Stimulated activated CD8-positive, alpha-beta memory T cell treated with anti-CD3 and anti-CD28 coated beads, Interleukin-15, amount 100 ng/mL, for 24 hours (primary cell): ENCODE data around the gene TWSG1.
"Not testable (repeated sequence)": the region's sequence is repeated elsewhere in the genome, so short reads cannot be mapped to it uniquely, and the experiment has no call there.

Experiments used
- DNase-seq: peaks from one replicate; pipeline ENCODE4 v3.0.0-alpha.2; 2020; ENCODE audit warnings: low read depth

TWSG1 gene

DNA sequence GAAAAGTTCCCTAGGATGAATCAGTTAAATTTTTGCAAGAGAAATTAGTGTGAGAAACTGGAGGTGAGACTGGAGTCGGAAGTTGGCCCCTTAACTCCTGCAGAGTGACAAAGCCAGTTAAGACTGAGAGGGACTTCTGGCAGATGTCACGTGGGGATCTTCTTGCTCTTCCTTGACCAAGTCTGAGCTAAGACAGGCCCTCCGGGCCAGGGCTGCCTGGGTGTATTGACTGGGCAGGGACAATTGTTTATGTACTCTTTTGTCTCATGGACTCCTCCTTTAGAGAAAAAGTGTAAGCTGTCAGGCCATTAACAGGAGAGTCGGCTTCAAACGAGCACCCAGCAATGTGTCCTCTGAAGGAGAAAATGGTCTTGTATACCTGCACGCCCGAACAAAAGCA, 92.2 kb downstream of the TWSG1 start:
- no peak for DNase-seq

GRCh38 chr18:9428301-9428706, 93.7 kb downstream of the TWSG1 start:
- DNase-seq, result no peak

DNA sequence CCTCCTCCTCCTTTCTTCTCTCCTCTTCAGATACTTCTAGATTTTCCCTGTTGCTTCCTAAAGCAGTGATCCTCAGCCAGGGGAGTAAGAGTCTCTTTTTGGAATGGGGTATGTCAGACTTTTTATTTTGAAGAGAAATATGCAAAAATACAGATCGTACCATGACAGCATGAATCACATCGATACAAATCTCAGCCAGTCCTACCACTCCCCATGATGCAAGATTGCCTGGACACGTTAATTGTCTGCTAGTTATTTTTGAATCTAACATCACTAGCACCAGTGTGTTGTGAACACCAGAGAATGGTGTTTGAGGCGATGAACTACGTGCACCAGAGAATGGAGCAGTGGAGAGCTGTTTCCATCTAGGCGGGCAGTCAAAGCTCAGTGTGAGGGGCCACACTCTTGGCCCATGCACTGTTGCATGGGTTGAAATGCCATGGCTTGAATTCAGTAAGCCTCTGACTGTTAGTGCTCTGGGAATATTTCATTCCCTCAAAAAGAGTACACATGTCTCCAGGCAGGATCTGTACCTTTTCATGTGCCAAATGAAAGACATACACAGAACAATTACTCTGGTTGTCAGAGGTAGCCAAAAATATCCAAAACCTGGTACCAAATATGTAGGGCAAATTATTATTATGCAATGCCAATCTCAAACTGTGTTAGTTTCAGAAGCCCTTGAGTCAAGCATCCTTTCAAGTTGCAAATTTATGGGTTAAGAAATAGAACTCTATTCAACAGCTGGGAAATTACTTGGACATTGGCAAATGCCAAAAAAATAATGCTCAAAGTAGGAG, 94.5 kb downstream of the TWSG1 start:
- DNase-seq, result no peak

DNA sequence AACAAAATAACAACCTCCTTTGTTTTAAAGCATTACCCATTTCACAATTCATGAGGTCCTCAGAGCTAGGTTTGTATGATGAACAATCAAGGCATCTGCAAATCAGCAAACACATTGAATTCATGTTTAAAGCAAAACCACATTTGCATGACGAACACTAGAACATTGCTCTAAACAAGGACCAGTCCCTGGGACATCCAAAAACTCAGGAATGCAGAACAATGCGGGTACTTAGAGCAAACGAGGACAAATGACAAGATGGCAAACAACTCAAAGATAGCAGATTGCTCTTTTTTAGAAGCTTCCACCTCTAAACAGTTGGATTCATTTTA, 95.1 kb downstream of the TWSG1 start:
- DNase-seq, result no peak

DNA sequence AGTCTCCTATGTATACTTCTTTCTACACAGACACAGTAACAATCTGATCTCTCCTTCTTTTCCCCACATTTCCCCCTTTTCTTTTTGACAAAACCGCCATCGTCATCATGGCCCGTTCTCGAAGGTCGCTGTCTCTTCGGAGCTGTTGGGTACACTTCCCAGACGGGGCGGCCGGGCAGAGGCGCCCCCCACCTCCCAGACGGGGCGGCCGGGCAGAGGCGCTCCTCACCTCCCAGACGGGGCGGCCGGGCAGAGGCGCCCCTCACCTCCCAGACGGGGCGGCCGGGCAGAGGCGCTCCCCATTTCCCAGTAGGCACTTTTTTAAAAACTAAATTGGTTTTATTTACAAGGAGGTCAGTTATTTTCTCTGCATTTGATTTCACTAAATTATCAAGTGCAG, 95.7 kb downstream of the TWSG1 start:
- DNase-seq, result not testable (repeated sequence)

- DNase-seq, result no peak
Measured at GRCh38 chr18:9431296-9431695, 96.7 kb downstream of the TWSG1 start.

DNA sequence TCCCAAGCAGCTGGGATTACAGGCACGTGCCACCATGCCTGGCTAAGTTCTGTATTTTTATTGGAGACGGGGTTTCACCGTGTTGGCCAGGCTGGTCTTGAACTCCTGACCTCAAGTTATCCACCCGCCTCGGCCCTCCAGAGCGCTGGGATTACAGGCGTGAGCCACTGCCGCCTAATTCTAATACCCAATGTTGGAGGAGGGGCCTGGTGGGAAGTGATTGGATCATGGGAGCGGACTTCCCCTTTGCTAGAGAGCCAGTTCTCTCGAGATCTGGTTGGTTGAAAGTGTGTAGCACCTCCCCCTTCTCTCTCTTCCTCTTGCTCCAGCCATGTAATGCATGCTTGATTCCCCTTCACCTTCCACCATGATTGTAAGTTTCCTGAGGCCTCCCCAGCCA, 98.5 kb downstream of the TWSG1 start:
- not testable (repeated sequence) for DNase-seq

DNA sequence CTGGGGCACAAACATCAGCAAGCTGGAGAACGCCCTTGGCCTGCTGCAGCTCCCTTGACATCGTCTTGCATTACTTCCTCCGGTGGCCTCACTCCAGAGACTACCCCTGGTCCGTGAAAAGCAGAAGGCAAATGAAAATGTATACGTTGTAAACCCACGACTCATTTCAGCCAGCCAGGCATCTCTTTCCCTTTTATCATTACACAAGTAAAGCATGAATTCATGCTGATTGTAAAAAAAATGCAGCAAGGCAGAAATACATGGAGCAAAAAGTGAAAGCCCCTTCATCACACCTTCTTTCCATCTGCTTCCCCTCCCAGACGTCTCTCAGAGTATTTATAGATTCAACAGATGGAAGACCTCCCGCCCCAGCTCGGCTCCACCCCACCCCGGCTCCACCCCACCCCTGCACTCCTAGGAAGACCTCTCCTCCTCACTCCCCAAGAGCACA, 99.1 kb downstream of the TWSG1 start:
- DNase-seq, result no peak

DNA sequence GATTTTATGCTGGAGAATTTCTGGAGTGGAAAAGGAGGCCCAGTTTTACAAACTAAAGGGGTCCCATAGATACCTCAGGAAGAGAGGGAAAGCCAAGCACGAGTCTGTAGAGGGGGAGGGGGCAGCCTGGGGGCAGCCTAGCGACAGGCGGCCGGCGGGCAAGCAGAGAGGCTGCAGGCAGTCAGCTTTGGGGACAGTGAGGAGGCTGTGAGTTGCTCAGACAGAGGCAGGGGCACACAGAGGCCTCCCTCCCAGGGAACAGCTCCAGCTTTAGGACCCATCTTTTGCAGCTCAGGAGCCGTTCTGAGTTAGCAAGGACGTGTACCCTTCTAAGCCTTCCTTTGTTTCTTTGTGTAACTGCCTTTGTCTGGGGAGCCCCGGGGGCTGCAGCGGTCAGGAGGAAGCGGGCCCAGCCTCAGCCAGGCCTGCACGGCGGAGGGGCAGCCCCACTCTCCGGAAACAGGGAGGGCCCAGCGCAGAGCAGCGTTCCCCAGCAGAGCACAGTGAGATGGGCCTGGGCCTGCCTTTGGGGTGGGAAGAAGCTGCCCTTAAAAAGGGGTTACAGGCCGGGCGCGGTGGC, 99.6 kb downstream of the TWSG1 start:
- DNase-seq, result no peak

DNA sequence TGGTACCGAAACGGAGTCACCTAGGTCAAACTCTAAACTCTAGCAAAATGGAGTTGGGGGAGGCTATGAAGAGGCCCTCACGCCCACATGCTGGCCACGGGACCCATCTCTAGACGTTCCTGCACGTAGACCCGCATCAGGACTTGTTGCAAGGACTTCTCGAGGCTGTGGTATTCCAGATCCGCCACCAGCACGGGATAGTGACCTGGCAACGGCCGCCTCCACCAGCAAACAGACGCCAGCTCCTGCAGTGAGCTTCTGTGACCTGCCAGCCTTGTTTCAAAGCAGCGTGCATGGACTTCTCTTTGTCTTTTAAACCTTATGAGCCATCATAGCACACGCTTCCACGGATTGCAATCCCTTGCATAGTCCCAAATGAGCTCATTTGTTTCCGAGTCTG, 100.5 kb downstream of the TWSG1 start:
- DNase-seq, result no peak

- no peak for DNase-seq
Measured at GRCh38 chr18:9436206-9436929, 101.8 kb downstream of the TWSG1 start.

DNA sequence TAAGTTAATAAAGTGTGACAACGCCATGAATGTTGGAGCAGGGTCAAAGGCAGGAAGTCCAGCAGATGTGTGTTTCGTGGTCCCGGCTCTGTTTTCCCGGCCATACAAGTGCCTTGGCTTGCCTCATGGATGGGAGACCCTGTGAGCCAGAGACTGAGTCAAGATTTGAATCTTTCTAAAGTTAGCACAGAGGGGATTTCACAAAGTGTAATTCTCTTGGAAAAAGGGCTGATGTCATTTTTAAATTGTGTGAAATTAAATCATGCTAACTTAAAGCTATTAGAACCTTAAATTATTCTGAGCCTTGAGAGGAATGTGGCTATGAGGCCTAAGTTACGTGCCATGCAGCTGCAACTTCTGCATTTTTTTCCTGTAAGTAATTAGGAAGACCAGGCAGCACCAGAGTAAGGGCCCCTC, 102.5 kb downstream of the TWSG1 start:
- DNase-seq, result no peak

GRCh38 chr18:9437672-9438071, 103.1 kb downstream of the TWSG1 start:
- no peak for DNase-seq

DNA sequence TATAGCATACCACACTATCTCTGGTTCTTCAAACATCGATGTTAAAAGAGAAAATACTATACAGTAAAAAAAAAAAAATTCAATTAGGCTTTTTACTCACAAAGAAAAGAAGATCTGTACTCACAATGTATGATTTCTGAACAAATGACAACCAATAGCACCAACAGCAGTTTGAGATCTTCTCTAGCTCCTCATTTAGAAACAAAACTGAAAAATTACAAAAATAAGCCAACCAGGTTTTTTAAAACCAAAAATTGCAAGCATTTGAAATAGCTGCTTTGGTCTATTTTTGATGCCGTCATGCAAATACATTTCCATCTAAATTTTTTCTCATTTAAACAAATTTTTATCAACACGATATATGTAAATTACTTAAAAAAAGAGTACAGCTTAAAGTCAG, 106.5 kb downstream of the TWSG1 start:
- DNase-seq, result no peak

- no peak for DNase-seq
Measured at GRCh38 chr18:9444549-9444948, 110.0 kb downstream of the TWSG1 start.

- no peak for DNase-seq
Measured at GRCh38 chr18:9446839-9447238, 112.3 kb downstream of the TWSG1 start.

DNA sequence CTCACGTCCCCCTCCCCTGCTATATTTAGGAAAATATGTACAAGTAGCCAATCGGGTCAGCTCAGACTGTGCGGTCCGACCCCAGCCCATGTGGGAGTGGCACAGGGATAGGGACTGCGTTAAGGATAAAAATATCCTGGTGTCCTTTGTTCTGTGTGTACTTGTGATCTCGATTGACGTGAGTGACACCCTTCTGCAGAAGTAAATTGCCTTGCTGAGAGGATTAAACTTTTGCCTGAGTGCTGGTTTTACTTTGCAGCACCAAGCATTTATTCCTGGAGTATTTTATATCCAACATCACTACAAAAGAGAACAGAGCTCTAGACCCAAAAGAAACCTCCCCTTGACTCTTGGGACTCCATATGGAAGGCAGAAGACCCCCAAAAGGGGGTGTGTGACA, 112.8 kb downstream of the TWSG1 start:
- DNase-seq, result no peak

DNA sequence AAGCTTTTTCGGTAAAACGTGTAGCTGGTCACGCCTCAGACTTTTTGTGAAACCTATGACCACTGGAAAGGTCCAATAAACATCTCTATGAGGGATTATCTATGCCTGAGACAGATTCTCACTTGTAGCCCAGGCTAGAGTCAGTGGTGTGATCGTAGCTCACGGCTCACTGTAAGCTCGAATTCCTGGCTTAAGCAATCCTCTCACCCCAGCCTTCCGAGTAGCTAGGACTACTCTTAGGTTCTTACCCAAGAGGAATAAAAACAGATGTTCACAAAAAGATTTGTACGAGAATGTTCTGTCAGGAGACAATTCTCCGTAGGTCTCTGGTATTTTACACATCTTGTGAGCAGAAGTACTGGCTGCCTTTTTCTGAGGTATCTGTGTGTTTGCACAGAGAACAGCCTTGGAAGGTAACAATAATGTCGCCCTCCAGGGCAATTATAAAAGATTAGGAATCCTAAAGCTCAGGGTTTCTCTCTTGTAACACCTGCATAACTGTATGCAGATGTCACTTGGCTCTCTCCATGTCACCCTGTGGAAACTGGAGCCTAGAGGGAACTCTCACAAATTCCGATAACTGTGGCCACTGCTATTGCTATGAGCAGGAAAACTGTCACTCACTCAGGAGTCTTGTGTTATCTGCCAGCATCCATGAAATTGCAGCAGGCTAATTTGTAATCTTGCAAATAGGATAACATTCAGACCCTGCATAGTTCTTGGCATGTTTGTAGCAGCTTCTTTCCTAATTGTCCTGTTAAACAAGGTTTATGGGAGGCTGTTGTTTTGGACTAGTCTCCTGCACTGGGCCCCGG, 115.2 kb downstream of the TWSG1 start:
- DNase-seq, result no peak

- DNase-seq, result not testable (repeated sequence)
Measured at GRCh38 chr18:9450920-9451319, 116.3 kb downstream of the TWSG1 start.
